ENCODE results near the gene DNAH1. TPM values are rescaled to one million over a fixed set of nuclear protein-coding genes. Genes with fewer than 3 reads are reported as not detected.
A peak's percentile ranks its signal among the peaks of the same experiment; 100 is the strongest.

The DNAH1 gene
- total and polyA plus RNA-seq, 2 experiments from 2014 or later = 4.0 to 4.2 TPM

DNA sequence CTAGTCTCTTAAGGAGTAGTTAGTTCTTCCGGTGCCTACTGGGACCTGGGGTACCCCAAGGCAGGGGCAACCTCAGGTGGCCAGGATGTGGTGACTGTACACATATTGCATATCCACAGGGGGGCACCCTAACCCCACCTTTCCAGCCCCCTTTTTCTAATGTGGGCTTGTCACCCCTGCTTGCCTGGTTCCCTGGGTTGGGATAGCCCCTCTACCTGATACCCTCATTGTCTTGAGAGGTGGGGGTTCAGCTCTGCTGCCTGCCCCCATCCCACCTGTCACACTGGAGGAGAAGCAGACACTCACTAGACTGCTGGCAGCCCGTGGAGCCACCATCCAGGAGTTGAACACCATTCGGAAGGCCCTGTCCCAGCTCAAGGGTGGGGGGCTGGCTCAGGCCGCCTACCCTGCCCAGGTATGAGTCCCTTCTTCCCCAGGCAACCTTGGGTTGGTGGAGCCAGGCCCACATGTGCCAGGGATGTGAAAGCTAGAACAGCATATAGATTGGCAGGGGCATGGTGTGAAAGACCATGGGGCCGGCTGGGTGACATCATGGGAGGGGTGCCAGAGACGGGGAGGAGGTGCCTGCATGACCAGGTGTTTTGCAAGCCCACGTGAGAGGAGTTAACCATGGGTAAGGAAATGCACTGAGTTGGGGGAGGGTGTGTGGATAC lies 24.5 kb upstream of the DNAH1 start:
- TF ChIP-seq EZH2 (IDR thresholded peaks at IDR 0.05; ENCODE audit: borderline replicate concordance) = no peak
- TF ChIP-seq, protein P1, sequence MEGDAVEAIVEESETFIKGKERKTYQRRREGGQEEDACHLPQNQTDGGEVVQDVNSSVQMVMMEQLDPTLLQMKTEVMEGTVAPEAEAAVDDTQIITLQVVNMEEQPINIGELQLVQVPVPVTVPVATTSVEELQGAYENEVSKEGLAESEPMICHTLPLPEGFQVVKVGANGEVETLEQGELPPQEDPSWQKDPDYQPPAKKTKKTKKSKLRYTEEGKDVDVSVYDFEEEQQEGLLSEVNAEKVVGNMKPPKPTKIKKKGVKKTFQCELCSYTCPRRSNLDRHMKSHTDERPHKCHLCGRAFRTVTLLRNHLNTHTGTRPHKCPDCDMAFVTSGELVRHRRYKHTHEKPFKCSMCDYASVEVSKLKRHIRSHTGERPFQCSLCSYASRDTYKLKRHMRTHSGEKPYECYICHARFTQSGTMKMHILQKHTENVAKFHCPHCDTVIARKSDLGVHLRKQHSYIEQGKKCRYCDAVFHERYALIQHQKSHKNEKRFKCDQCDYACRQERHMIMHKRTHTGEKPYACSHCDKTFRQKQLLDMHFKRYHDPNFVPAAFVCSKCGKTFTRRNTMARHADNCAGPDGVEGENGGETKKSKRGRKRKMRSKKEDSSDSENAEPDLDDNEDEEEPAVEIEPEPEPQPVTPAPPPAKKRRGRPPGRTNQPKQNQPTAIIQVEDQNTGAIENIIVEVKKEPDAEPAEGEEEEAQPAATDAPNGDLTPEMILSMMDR (IDR thresholded peaks at IDR 0.05; ENCODE audit: poor library complexity) = peak; percentile 55
- Histone ChIP-seq H3K9me2 (replicated peaks; ENCODE audit: insufficient read depth) (no peaks in the 10 kb centered on the region), H3K9me3 (ENCODE audit: low read depth) (no peaks in the 10 kb centered on the region), H3K4me2 (peak overlapping the region; percentile 80), H3K36me3 (replicated peaks; ENCODE audit: insufficient read depth, low read depth) (no peaks in the 10 kb centered on the region), H3K27ac (peak overlapping the region; percentile 4), H3K4me1 (ENCODE audit: insufficient read depth) (peaks cover 15% of the 10 kb centered on the region), H3K4me3 (no peak overlapping the region), H2AFZ (no peak overlapping the region), H4K20me1 (ENCODE audit: insufficient read depth, poor library complexity, severe bottlenecking) (peaks cover 3% of the 10 kb centered on the region), H3K79me2 (peaks cover 31% of the 10 kb centered on the region), H3K27me3 (no peaks in the 10 kb centered on the region)
- WGBS (ENCODE audit: low lambda C conversion rate, missing lambda C conversion rate) = 75% methylated on average over 7 of the region's 7 CpGs
- DNase-seq (ENCODE audit: low spot score) = peak; percentile 51

GRCh38 chr3:52292247-52293065 lies 23.7 kb upstream of the DNAH1 start:
- WGBS (ENCODE audit: low lambda C conversion rate, missing lambda C conversion rate) = 98% methylated on average over 20 of the region's 20 CpGs
- no peak overlapping the region for H2AFZ ChIP-seq
- no peak for TF ChIP-seq EZH2 (IDR thresholded peaks at IDR 0.05; ENCODE audit: borderline replicate concordance)
- no peak for TF ChIP-seq EZH2phosphoT487 (IDR thresholded peaks at IDR 0.05; ENCODE audit: low read depth, severe bottlenecking, unreplicated experiment)
- TF ChIP-seq, protein P1 (IDR thresholded peaks at IDR 0.05; ENCODE audit: poor library complexity) = no peak

GRCh38 chr3:52293491-52294319 lies 22.4 kb upstream of the DNAH1 start:
- Histone ChIP-seq H3K4me2 (no peak overlapping the region), H3K79me2 (peaks cover 29% of the 10 kb centered on the region), H3K27ac (no peak overlapping the region), H3K27me3 (no peaks in the 10 kb centered on the region), H3K9me2 (replicated peaks; ENCODE audit: insufficient read depth) (no peaks in the 10 kb centered on the region), H3K4me1 (ENCODE audit: insufficient read depth) (peaks cover 20% of the 10 kb centered on the region), H2AFZ (no peak overlapping the region), H3K36me3 (replicated peaks; ENCODE audit: insufficient read depth, low read depth) (no peaks in the 10 kb centered on the region), H3K9me3 (ENCODE audit: low read depth) (no peaks in the 10 kb centered on the region), H3K4me3 (no peak overlapping the region), H4K20me1 (ENCODE audit: insufficient read depth, poor library complexity, severe bottlenecking) (peaks cover 3% of the 10 kb centered on the region)
- DNase-seq (ENCODE audit: low spot score) = no peak
- TF ChIP-seq EZH2phosphoT487 (IDR thresholded peaks at IDR 0.05; ENCODE audit: low read depth, severe bottlenecking, unreplicated experiment) (no peak), EZH2 (IDR thresholded peaks at IDR 0.05; ENCODE audit: borderline replicate concordance) (no peak)
- TF ChIP-seq, protein P1 (IDR thresholded peaks at IDR 0.05; ENCODE audit: poor library complexity) = no peak
- WGBS (ENCODE audit: low lambda C conversion rate, missing lambda C conversion rate) = 89% methylated on average over 17 of the region's 17 CpGs

More at GRCh38 chr3:52292247-52293065, 23.7 kb upstream of the DNAH1 start:
- no peak overlapping the region for H3K4me3 ChIP-seq
- no peaks in the 10 kb centered on the region for H3K9me2 ChIP-seq (replicated peaks; ENCODE audit: insufficient read depth)
- H3K4me2 ChIP-seq = peak overlapping the region; percentile 80
- H3K4me1 ChIP-seq (ENCODE audit: insufficient read depth) = peaks cover 13% of the 10 kb centered on the region
- H3K36me3 ChIP-seq (replicated peaks; ENCODE audit: insufficient read depth, low read depth) = no peaks in the 10 kb centered on the region
- H3K27ac ChIP-seq = no peak overlapping the region
- peaks cover 3% of the 10 kb centered on the region for H4K20me1 ChIP-seq (ENCODE audit: insufficient read depth, poor library complexity, severe bottlenecking)
- DNase-seq (ENCODE audit: low spot score) = no peak
- no peaks in the 10 kb centered on the region for H3K27me3 ChIP-seq
- peaks cover 27% of the 10 kb centered on the region for H3K79me2 ChIP-seq
- H3K9me3 ChIP-seq (ENCODE audit: low read depth) = no peaks in the 10 kb centered on the region

Measured in hepatocyte (in vitro differentiated cells).